Adrenal gland (tissue), 5 donors: Measurements from ENCODE around the gene DEPDC4.

Experiments
- CTCF ChIP-seq, 6 experiments: fragments of 450-650 bp in 4 of 6; fragments of 200-600 bp in 2 of 6; sonication (generic) in 1 of 6; IDR thresholded peaks; 1 replicate in 5 of 6; 2 replicates in 1 of 6; pipeline versions ENCODE4 v1.5.1 to v1.8.0; 2016 to 2021; ENCODE audit warnings: antibody characterized with exemption in 6 of 6, mild to moderate bottlenecking in 2 of 6, moderate library complexity in 1 of 6
- POLR2A ChIP-seq, 2 donors: fragments of 450-650 bp; IDR thresholded peaks; one replicate each; pipeline ENCODE4 v1.6.1; 2017; ENCODE audit warnings: antibody characterized with exemption in 2 of 2, mild to moderate bottlenecking in 2 of 2, moderate library complexity in 1 of 2
- donor health status: DM: no; HTN: no; CAD: no.

DNA sequence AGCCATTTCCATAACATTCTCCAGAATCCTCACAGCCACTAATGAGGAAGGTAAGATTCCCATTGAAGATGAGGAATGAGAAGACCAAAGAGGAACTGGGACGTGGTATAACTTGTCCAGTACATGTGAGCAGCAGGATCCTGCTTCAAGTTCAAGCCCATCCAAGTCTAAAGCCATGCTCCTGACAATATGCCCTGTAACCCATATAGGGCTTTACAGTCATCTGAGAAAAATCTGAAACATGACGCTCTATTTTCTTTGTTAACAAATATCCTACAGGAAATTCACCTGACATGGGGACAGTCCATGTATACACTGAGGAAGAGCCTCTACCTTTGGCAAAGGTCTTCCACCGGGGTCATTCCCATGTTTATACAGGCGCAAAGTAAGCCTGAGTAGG, 69.4 kb downstream of the DEPDC4 start:
- no peak for TF ChIP-seq POLR2A (IDR thresholded peaks at IDR 0.05)
- TF ChIP-seq CTCF (IDR thresholded peaks at IDR 0.05) = no peak
